Purkinje cell (primary cell): Measurements from ENCODE around the gene TTLL8. TPM values are rescaled to one million over a fixed set of nuclear protein-coding genes. Genes with fewer than 3 reads are reported as not detected.

ENCODE experiments used
- polyA plus RNA-seq: library from polyadenylated mRNA; unstranded; fragments of >200 nt; fragmentation: Nextera tagmentation; gene quantifications from 2 replicates; pipeline ENCODE4 v1.2.1, GENCODE V29; 2014

The TTLL8 gene
- polyA plus RNA-seq: not detected in 2 replicates

DNA sequence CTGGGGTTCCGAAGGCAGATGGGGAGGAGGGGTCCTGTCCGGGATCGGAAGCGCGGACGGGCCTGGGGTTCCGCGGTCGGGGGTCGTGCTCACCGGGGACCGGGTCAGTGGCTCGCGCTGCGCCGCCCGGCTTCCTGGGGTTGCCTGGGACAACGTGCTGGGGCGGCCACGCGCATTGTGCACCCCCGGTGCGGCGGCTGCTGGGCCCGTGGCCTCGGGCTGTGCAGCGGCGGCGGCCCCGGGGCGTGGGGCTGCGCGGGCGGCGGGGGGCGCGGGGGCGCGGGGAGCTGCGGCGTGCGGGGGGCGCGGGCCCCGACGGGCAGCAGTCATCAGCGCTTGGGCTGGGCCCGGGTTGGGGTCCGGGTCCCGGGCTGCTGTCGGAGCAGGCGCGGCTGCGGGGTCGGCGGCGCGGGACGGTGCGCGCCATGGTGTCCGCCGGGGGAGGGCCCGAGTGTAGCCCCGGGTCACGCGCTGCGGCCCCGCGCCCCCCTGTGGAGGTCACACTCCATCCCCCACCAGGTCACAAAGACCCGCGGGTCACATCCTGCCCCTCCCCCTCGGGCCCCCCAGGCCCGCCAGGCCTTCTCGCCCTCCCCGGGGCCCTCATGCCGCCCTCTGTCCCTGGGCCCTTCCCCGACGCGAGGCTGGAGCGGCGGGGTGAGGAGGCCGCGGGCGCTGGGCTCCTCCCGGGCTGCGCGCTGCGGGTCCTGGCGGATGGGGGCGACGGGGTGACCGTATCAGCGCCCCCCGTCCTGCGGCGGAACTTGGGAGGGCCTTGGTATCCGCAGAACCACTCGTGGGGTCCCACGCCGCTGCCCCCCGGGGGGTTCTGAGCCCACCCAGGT, at the start of gene TTLL8:
Gene TTLL8, minus strand, starts transcription at position 238 of the 845 bp plus-strand sequence.

GRCh38 chr22:50089682-50090411, 31.7 kb upstream of the TTLL8 start, which contains the start of gene MOV10L1:
Gene MOV10L1, plus strand, starts transcription at chr22:50090006. Its CDS starts 83 bp downstream, at chr22:50090089.

DNA sequence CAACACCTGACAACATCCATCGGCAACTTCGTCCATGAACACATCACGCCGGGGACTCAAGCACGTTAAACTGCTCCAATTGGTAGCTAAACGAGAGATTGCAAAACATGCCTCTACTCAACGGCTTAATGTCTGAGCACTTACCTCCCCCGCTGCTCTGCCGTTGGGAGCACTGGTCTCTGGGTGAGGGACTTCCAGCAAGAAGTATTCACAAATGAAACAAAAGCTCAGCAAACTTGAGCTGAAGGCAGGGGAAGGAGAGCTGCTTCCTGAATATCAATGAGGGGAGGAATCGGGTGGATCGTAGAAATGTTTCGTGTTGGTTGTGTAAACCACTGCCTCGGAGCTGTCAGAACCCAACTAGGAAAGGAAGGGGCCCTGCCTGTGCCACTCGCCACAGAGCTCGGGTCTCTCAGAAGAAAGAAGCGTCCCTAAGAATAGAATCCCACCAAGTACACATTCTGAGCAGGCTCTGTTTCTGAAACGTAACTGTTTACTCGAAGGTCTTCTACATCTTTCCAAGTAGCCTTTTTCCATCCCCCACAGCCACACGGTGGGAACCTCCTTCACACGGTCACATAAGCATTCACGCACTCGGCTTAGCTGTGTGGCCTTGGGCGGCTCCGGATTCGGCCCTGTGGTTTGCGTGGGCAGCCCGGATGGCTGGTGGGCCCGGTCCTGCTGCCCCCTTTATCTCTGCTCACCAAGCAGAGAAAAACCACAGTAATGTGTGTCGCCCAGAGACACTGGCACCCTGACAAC, 27.3 kb upstream of the TTLL8 start, which contains the start of gene MLC1:
Gene MLC1, minus strand, starts transcription at position 216 of the 762 bp plus-strand sequence. CDS start 524 bp downstream, outside the sequence.

GRCh38 chr22:50012211-50013181, 45.6 kb downstream of the TTLL8 start, which contains the start of gene IL17REL:
Gene IL17REL, minus strand, starts transcription at chr22:50012765. Its CDS starts 119 bp downstream, at chr22:50012646.

Other genes with a start within 250 kb of the TTLL8 start
- gene BRD1, start 230.4 kb downstream of the TTLL8 start, polyA plus RNA-seq: 3.0 and 3.9 TPM in 2 replicates
- 1.5 and 2.1 TPM in 2 replicates for gene ZBED4, start 204.5 kb downstream of the TTLL8 start, polyA plus RNA-seq
- gene ALG12, start 139.9 kb downstream of the TTLL8 start, polyA plus RNA-seq: 1.1 and 3.3 TPM in 2 replicates
- 9.5 and 19.0 TPM in 2 replicates for gene CRELD2, start 139.7 kb downstream of the TTLL8 start, polyA plus RNA-seq
- 0.56 and 1.0 TPM in 2 replicates for gene PIM3, start 97.5 kb downstream of the TTLL8 start, polyA plus RNA-seq
- gene IL17REL, start 45.5 kb downstream of the TTLL8 start, polyA plus RNA-seq: not detected in 2 replicates
- 1.1 and 2.5 TPM in 2 replicates for gene MLC1, start 27.1 kb upstream of the TTLL8 start, polyA plus RNA-seq
- gene MOV10L1, start 31.7 kb upstream of the TTLL8 start, polyA plus RNA-seq: 1.6 and 1.9 TPM in 2 replicates
- gene PANX2, start 112.4 kb upstream of the TTLL8 start, polyA plus RNA-seq: 0.11 and 0.43 TPM in 2 replicates
- gene TRABD, start 127.6 kb upstream of the TTLL8 start, polyA plus RNA-seq: not detected in 2 replicates
- gene SELENOO, start 142.7 kb upstream of the TTLL8 start, polyA plus RNA-seq: 1.1 and 1.2 TPM in 2 replicates
- gene TUBGCP6, start 186.7 kb upstream of the TTLL8 start, polyA plus RNA-seq: 3.2 and 3.3 TPM in 2 replicates
- gene HDAC10, start 193.0 kb upstream of the TTLL8 start, polyA plus RNA-seq: not detected in 2 replicates
- gene MAPK12, start 203.4 kb upstream of the TTLL8 start, polyA plus RNA-seq: 2.9 and 4.2 TPM in 2 replicates
- 1.1 and 1.4 TPM in 2 replicates for gene MAPK11, start 212.1 kb upstream of the TTLL8 start, polyA plus RNA-seq
- gene PLXNB2, start 249.3 kb upstream of the TTLL8 start, polyA plus RNA-seq: 0.84 and 0.95 TPM in 2 replicates